MCF 10A (cell line): Measurements from ENCODE around the gene ARID3B. TPM values are rescaled to one million over a fixed set of nuclear protein-coding genes. Genes with fewer than 3 reads are reported as not detected.

ENCODE experiments used
- BruUV-seq: library from RNA; stranded (reverse); fragments of 400-500 nt; replicated peaks from 2 replicates; lab custom pipeline; 2021; lab: Mats Ljungman, UMichigan
- CTCF ChIA-PET: fragments of 300-600 bp; sonication (Branson Sonifier 250); formaldehyde crosslinking; extraction: SDS; loops from one replicate; lab custom pipeline; 2021; ENCODE audit warnings: antibody characterized with exemption, inconsistent platforms; lab: Yijun Ruan, JAX
- POLR2A ChIA-PET: fragments of 300-600, 350-650 bp; sonication (Branson Sonifier 250); formaldehyde crosslinking; extraction: SDS; loops from one replicate; lab custom pipeline; 2020; ENCODE audit warnings: antibody characterized with exemption, inconsistent platforms; lab: Yijun Ruan, JAX
- DNase-seq: peaks from one replicate; pipeline ENCODE4 v3.0.0-alpha.2; 2018; ENCODE audit not compliant: unreplicated experiment
- H3K27ac Mint-ChIP-seq: one replicate; pipeline ENCODE4 v1.8.0; 2022; ENCODE audit warnings: mild to moderate bottlenecking, low read depth, mixed read lengths; ENCODE audit not compliant: unreplicated experiment
- H3K27me3 Mint-ChIP-seq: one replicate; pipeline ENCODE4 v1.8.0; 2022; ENCODE audit warnings: mixed read lengths; ENCODE audit not compliant: insufficient read depth, unreplicated experiment
- H3K36me3 Mint-ChIP-seq: one replicate; pipeline ENCODE4 v1.8.0; 2022; ENCODE audit warnings: mild to moderate bottlenecking, moderate library complexity, mixed read lengths; ENCODE audit not compliant: insufficient read depth, unreplicated experiment
- H3K4me1 Mint-ChIP-seq: one replicate; pipeline ENCODE4 v1.8.0; 2022; ENCODE audit warnings: mixed read lengths; ENCODE audit not compliant: insufficient read depth, unreplicated experiment
- H3K4me3 Mint-ChIP-seq: one replicate; pipeline ENCODE4 v1.8.0; 2022; ENCODE audit warnings: mild to moderate bottlenecking, moderate library complexity, mixed read lengths; ENCODE audit not compliant: unreplicated experiment
- H3K9me3 Mint-ChIP-seq: one replicate; pipeline ENCODE4 v1.8.0; 2022; ENCODE audit warnings: mixed read lengths; ENCODE audit not compliant: unreplicated experiment
- CTCF ChIP-seq: fragments of 200-600 bp; IDR thresholded peaks from one replicate; pipeline ENCODE4 v1.8.0; 2022; ENCODE audit warnings: antibody characterized with exemption, mild to moderate bottlenecking; ENCODE audit not compliant: unreplicated experiment
- intact Hi-C: fragments of 100-400 bp; cut with micrococcal nuclease; formaldehyde crosslinking; loops from 2 replicates; pipeline ENCODE4 v1.14.1; 2022
- total RNA-seq: library from RNA; stranded (reverse); gene quantifications from 2 replicates; pipeline ENCODE4 v1.2.3, GENCODE V29; 2022

The ARID3B gene
- total RNA-seq, 1 experiment from 2014 or later, result 4.7 TPM

- ChIA-PET CTCF (interaction anchor here (0.9 to 26.9 kb wide), 3 partner anchors 9 to 166 kb away, joined by 4 to 632 read pairs (median 5); partner anchors contain the start of gene CSK), POLR2A (interaction anchor here (1.1 kb wide), 1 partner anchor 21 kb away, joined by 4 read pairs; no protein-coding TSS in a partner anchor)
- intact Hi-C loops, result no loop called here
- Mint-ChIP-seq H3K27me3 (no peaks in the 10 kb centered on the region), H3K4me3 (no peak overlapping the region), H3K9me3 (no peaks in the 10 kb centered on the region), H3K4me1 (peaks cover 5% of the 10 kb centered on the region), H3K36me3 (peaks cover 24% of the 10 kb centered on the region), H3K27ac (no peak overlapping the region)
- BruUV-seq, result no TSS peak
- no peak for TF ChIP-seq CTCF
- no peak for DNase-seq
Measured at GRCh38 chr15:74642348-74642733, 101.3 kb downstream of the ARID3B start.

GRCh38 chr15:74642734-74643664 is 102.0 kb downstream of the ARID3B start:
- H3K4me3 Mint-ChIP-seq, result no peak overlapping the region
- no TSS peak for BruUV-seq
- no peaks in the 10 kb centered on the region for H3K9me3 Mint-ChIP-seq
- no peak for DNase-seq
- no peaks in the 10 kb centered on the region for H3K27me3 Mint-ChIP-seq
- ChIA-PET CTCF (interaction anchor here (1.0 to 26.9 kb wide), 3 partner anchors 7 to 126 kb away, joined by 3 to 632 read pairs (median 5); partner anchors contain the start of gene CSK), POLR2A (interaction anchor here (0.6 to 1.1 kb wide), 3 partner anchors 20 to 120 kb away, joined by 3 to 4 read pairs (median 4); no protein-coding TSS in a partner anchor)
- H3K4me1 Mint-ChIP-seq, result peaks cover 5% of the 10 kb centered on the region
- H3K36me3 Mint-ChIP-seq, result peaks cover 22% of the 10 kb centered on the region
- H3K27ac Mint-ChIP-seq, result no peak overlapping the region
- TF ChIP-seq CTCF, result no peak
- intact Hi-C loops, result no loop called here

GRCh38 chr15:74643665-74644204 is 102.7 kb downstream of the ARID3B start:
- intact Hi-C loops, result no loop called here
- Mint-ChIP-seq H3K36me3 (peaks cover 17% of the 10 kb centered on the region), H3K4me3 (no peak overlapping the region), H3K4me1 (peaks cover 5% of the 10 kb centered on the region), H3K27ac (no peak overlapping the region), H3K9me3 (no peaks in the 10 kb centered on the region), H3K27me3 (no peaks in the 10 kb centered on the region)
- no peak for DNase-seq
- POLR2A ChIA-PET, result no interaction called here
- BruUV-seq, result no TSS peak
- TF ChIP-seq CTCF, result no peak
- CTCF ChIA-PET, result interaction anchor here (1.0 to 26.9 kb wide), 3 partner anchors 8 to 125 kb away, joined by 3 to 632 read pairs (median 5); partner anchors contain the start of gene CSK

- H3K27ac Mint-ChIP-seq, result no peak overlapping the region
- BruUV-seq, result no TSS peak
- H3K27me3 Mint-ChIP-seq, result no peaks in the 10 kb centered on the region
- intact Hi-C loops, result no loop called here
- H3K9me3 Mint-ChIP-seq, result no peaks in the 10 kb centered on the region
- ChIA-PET CTCF (interaction anchor here (0.6 to 26.9 kb wide), 4 partner anchors 11 to 185 kb away, joined by 4 to 632 read pairs (median 12); partner anchors contain the start of gene CSK), POLR2A (no interaction called here)
- H3K36me3 Mint-ChIP-seq, result peaks cover 9% of the 10 kb centered on the region
- H3K4me1 Mint-ChIP-seq, result peaks cover 5% of the 10 kb centered on the region
- H3K4me3 Mint-ChIP-seq, result no peak overlapping the region
- no peak for TF ChIP-seq CTCF
- no peak for DNase-seq
Measured at GRCh38 chr15:74646480-74646879, 105.5 kb downstream of the ARID3B start.
